ENCODE data around the gene ZNF611. TPM values are rescaled to one million over a fixed set of nuclear protein-coding genes. Genes with fewer than 3 reads are reported as not detected.
"Not testable (repeated sequence)": the region's sequence is repeated elsewhere in the genome, so short reads cannot be mapped to it uniquely, and the experiment has no call there.

The ZNF611 gene
- total RNA-seq, 4 donors from 2014 or later: 7.3 to 9.6 (median 7.6) TPM

GRCh38 chr19:52739576-52739975, 4.7 kb upstream of the ZNF611 start:
- DNase-seq (ENCODE audit: extremely low spot score): no peak
- no peak overlapping the region for H3K4me3 ChIP-seq
- no peak for TF ChIP-seq POLR2AphosphoS5 (IDR thresholded peaks at IDR 0.05)
- TF ChIP-seq CTCF (IDR thresholded peaks at IDR 0.05): no peak
- TF ChIP-seq POLR2A (IDR thresholded peaks at IDR 0.05; ENCODE audit: low read depth): no peak
- no peak for TF ChIP-seq EP300 (IDR thresholded peaks at IDR 0.05)
- 90% methylated on average over 14 of the region's 14 CpGs for WGBS
- peaks cover 12 to 15% (median 15%) of the 10 kb centered on the region in 4 donors for H3K4me1 ChIP-seq
- H3K36me3 ChIP-seq: no peaks in the 10 kb centered on the region
- H3K9me3 ChIP-seq: no peaks in the 10 kb centered on the region
- intact Hi-C loops (cut with DNase I): loop anchor here (5.0 kb wide), 1 partner anchor 48 kb away; the partner anchor contains the start of gene ZNF600
- no peak overlapping the region for H3K27ac ChIP-seq (replicated peaks in 1 of 4)
- H3K27me3 ChIP-seq: peaks cover 0 to 8% (median 0%) of the 10 kb centered on the region in 4 donors

- Histone ChIP-seq H3K27me3 (no peaks in the 10 kb centered on the region), H3K27ac (replicated peaks in 1 of 4) (peak overlapping the region; percentile 74 to 92 (median 86)), H3K36me3 (peaks cover 0 to 1% (median 0%) of the 10 kb centered on the region in 4 donors), H3K9me3 (no peaks in the 10 kb centered on the region), H3K4me3 (peak overlapping the region; percentile 64 to 83 (median 74)), H3K4me1 (peaks cover 22 to 31% (median 28%) of the 10 kb centered on the region in 4 donors)
- 58% methylated on average over 18 of the region's 18 CpGs for WGBS
- intact Hi-C loops (cut with DNase I): loop anchor here (5.0 kb wide), 1 partner anchor 52 kb away; the partner anchor contains the start of gene ZNF600
- no peak for TF ChIP-seq POLR2A (IDR thresholded peaks at IDR 0.05; ENCODE audit: low read depth)
- TF ChIP-seq POLR2AphosphoS5 (IDR thresholded peaks at IDR 0.05): peak; percentile 38 to 67
- no peak for DNase-seq (ENCODE audit: extremely low spot score)
Measured at GRCh38 chr19:52735734-52736133, 890 bp upstream of the ZNF611 start.

- under 1% methylated on average over 39 of the region's 39 CpGs for WGBS
- Histone ChIP-seq H3K4me1 (peaks cover 22 to 31% (median 28%) of the 10 kb centered on the region in 4 donors), H3K27me3 (no peaks in the 10 kb centered on the region), H3K36me3 (peaks cover 0 to 4% (median 0%) of the 10 kb centered on the region in 4 donors), H3K9me3 (no peaks in the 10 kb centered on the region), H3K27ac (replicated peaks in 1 of 4) (peak overlapping the region; percentile 74 to 92 (median 86)), H3K4me3 (peak overlapping the region; percentile 64 to 83 (median 74))
- no peak for DNase-seq (ENCODE audit: extremely low spot score)
- TF ChIP-seq CTCF (IDR thresholded peaks at IDR 0.05): no peak
- no peak for TF ChIP-seq EP300 (IDR thresholded peaks at IDR 0.05)
- intact Hi-C loops (cut with DNase I): loop anchor here (5.0 kb wide), 1 partner anchor 42 kb away; no protein-coding TSS in a partner anchor
Measured at GRCh38 chr19:52734331-52734892, 432 bp downstream of the ZNF611 start.

GRCh38 chr19:52726051-52726450, 8.8 kb downstream of the ZNF611 start:
- intact Hi-C loops (cut with DNase I); DNase-seq (ENCODE audit: extremely low spot score); H3K27ac ChIP-seq (replicated peaks in 1 of 4); H3K4me3 ChIP-seq; H3K27me3 ChIP-seq; H3K9me3 ChIP-seq; H3K4me1 ChIP-seq: not testable (repeated sequence)
- H3K36me3 ChIP-seq: peaks cover 13 to 64% (median 45%) of the 10 kb centered on the region in 4 donors
- WGBS: 91% methylated on average over 16 of the region's 16 CpGs

GRCh38 chr19:52725528-52725961, 9.3 kb downstream of the ZNF611 start:
- Histone ChIP-seq H3K9me3 (no peaks in the 10 kb centered on the region), H3K36me3 (peaks cover 16 to 66% (median 50%) of the 10 kb centered on the region in 4 donors), H3K4me3 (no peak overlapping the region), H3K4me1 (no peaks in the 10 kb centered on the region), H3K27ac (replicated peaks in 1 of 4) (no peak overlapping the region), H3K27me3 (no peaks in the 10 kb centered on the region)
- TF ChIP-seq POLR2A (IDR thresholded peaks at IDR 0.05; ENCODE audit: low read depth) (no peak), EP300 (IDR thresholded peaks at IDR 0.05) (no peak), POLR2AphosphoS5 (IDR thresholded peaks at IDR 0.05) (no peak), CTCF (IDR thresholded peaks at IDR 0.05) (no peak)
- intact Hi-C loops (cut with DNase I): no loop called here
- 96% methylated on average over 19 of the region's 24 CpGs for WGBS
- DNase-seq (ENCODE audit: extremely low spot score): no peak

All from esophagus muscularis mucosa (tissue), 4 donors.